Frontal cortex (tissue), 4 donors: Measurements from ENCODE around the gene NUMB. TPM values are rescaled to one million over a fixed set of nuclear protein-coding genes. Genes with fewer than 3 reads are reported as not detected.
"Not testable (repeated sequence)": the region's sequence is repeated elsewhere in the genome, so short reads cannot be mapped to it uniquely, and the experiment has no call there.

Experiments
- DNase-seq, 2 donors: peaks; one replicate each; pipeline ENCODE4 v3.0.0; 2012; ENCODE audit warnings: low spot score in 2 of 2
- FAIRE-seq: peaks from 2 replicates; lab custom pipeline; 2012; peaks lifted over from hg19 to GRCh38; lab: Jason Lieb, UNC
- total RNA-seq: library from RNA; depleted of rRNA; stranded (reverse); fragments of >200 nt; gene quantifications from one replicate; pipeline ENCODE4 v1.2.3, GENCODE V29; 2014
- donor health status: control.
- donor health status: control.
- donor health status: control.

The NUMB gene
- total RNA-seq, 1 donor from 2014 or later = 13.5 TPM

- DNase-seq = no peak
- FAIRE-seq = no peak
These were observed 30.7 kb downstream of the NUMB start for GRCh38 chr14:73427516-73428264.

- DNase-seq = no peak
These were observed 31.5 kb downstream of the NUMB start for GRCh38 chr14:73426877-73427276.

GRCh38 chr14:73424453-73424852 lies 33.9 kb downstream of the NUMB start:
- no peak for DNase-seq
- no peak for FAIRE-seq

More at GRCh38 chr14:73426877-73427276, 31.5 kb downstream of the NUMB start:
- no peak for FAIRE-seq

- DNase-seq, FAIRE-seq: not testable (repeated sequence)
These were observed 35.3 kb downstream of the NUMB start for GRCh38 chr14:73423092-73423491.

- DNase-seq (no peak), FAIRE-seq (no peak)
These were observed 35.8 kb downstream of the NUMB start for GRCh38 chr14:73422515-73422914.

- FAIRE-seq = no peak
These were observed 40.1 kb downstream of the NUMB start for GRCh38 chr14:73418227-73418626.

GRCh38 chr14:73406248-73406647 lies 52.1 kb downstream of the NUMB start:
- FAIRE-seq, DNase-seq: not testable (repeated sequence)

More at GRCh38 chr14:73418227-73418626, 40.1 kb downstream of the NUMB start:
- DNase-seq = no peak

GRCh38 chr14:73403181-73403752 lies 55.1 kb downstream of the NUMB start:
- no peak for FAIRE-seq
- no peak for DNase-seq

- DNase-seq = no peak
- no peak for FAIRE-seq
These were observed 55.8 kb downstream of the NUMB start for GRCh38 chr14:73402579-73402978.

GRCh38 chr14:73397810-73398209 lies 60.5 kb downstream of the NUMB start:
- DNase-seq (no peak), FAIRE-seq (no peak)

- no peak for FAIRE-seq
- DNase-seq = no peak
These were observed 64.0 kb downstream of the NUMB start for GRCh38 chr14:73394317-73394716.

GRCh38 chr14:73393375-73393774 lies 65.0 kb downstream of the NUMB start:
- no peak for DNase-seq
- FAIRE-seq = no peak

- DNase-seq (no peak), FAIRE-seq (no peak)
These were observed 65.8 kb downstream of the NUMB start for GRCh38 chr14:73392329-73393257.

- FAIRE-seq, DNase-seq: not testable (repeated sequence)
These were observed 70.5 kb downstream of the NUMB start for GRCh38 chr14:73387860-73388259.

GRCh38 chr14:73386342-73386741 lies 72.0 kb downstream of the NUMB start:
- peak in 1 of 2 donors; percentile 23 for DNase-seq
- no peak for FAIRE-seq

GRCh38 chr14:73385021-73385420 lies 73.3 kb downstream of the NUMB start:
- DNase-seq, FAIRE-seq: not testable (repeated sequence)

GRCh38 chr14:73383356-73383755 lies 75.0 kb downstream of the NUMB start:
- DNase-seq = no peak
- no peak for FAIRE-seq

- DNase-seq (no peak), FAIRE-seq (no peak)
These were observed 76.8 kb downstream of the NUMB start for GRCh38 chr14:73381380-73382013.

- no peak for FAIRE-seq
- no peak for DNase-seq
These were observed 81.8 kb downstream of the NUMB start for GRCh38 chr14:73376585-73376984.

- DNase-seq (no peak), FAIRE-seq (no peak)
These were observed 82.5 kb downstream of the NUMB start for GRCh38 chr14:73375861-73376260.
